HG02642 (cell line): ENCODE data around the gene BHLHE23.
"Not testable (repeated sequence)": the region's sequence is repeated elsewhere in the genome, so short reads cannot be mapped to it uniquely, and the experiment has no call there.

Experiments used
- ATAC-seq: cut with Tn5 transposase; IDR thresholded peaks from one replicate; pipeline ENCODE4 v1.9.1; 2021; ENCODE audit warnings: mild to moderate bottlenecking; ENCODE audit not compliant: unreplicated experiment, poor library complexity

BHLHE23 gene

DNA sequence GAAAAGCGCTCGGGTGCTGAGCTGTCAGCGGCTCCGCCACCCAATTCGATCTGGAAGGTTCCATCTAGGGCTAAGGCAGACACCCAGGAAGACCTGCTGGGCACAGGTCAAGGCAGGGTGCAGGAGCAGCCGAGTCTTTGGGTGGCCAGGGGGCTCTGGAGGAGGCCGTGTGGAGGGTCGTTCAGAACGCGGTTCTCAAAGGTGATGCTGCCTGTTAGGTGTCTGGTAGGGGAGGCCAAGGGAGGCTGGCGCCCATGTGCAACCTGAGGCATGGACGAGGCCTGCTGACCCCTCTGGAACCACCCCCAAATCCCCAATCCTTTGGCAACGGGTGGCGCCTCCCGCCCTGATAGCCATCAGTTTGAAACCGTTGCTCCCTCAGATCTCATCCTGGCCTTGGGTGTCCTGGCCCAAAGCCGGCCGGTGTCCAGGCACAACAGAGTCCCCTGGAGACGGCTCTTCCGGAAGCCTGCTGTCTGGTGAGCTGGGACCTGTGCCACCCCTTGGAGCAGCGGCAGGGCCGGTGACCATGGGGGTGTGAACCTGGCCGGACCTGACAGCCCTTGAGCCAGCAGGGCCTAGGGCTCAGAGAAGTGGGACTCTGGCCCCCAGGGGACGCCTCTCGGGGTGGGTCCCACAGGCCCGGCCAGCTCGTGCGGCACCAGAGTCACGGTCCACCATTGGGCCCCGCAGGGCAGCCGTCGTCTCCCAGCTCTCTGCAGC, 43.7 kb downstream of the BHLHE23 start:
- ATAC-seq: no peak

DNA sequence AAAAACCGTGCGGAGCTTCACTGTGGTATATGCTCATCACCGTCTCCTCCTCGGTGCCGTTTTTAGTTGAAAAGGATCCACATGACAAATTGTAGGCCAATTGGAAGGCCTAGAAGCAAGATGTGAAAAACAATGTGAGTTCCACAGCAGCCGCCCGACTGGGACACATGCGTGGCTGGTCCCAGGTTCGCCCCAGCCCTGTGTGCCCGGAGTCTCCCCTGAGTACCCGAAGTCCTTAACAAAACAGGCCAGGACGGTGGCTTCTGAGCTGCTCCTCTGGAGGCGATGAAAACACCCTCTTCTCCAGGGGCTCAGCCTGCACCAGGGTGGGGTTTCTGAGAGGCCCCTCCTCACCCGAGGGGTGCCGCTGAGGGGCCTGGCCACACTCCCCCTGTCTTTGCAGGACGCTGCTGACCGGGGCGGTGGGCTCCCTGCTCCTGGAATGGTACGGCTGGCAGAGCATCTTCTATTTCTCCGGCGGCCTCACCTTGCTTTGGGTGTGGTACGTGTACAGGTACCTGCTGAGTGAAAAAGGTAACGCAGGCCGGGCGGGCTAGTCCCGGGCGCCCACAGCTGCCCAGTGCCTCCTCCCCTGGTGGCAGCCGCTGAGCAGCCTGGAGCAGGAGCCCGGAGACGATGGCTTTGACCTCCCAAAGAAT, 44.4 kb downstream of the BHLHE23 start:
- no peak for ATAC-seq

DNA sequence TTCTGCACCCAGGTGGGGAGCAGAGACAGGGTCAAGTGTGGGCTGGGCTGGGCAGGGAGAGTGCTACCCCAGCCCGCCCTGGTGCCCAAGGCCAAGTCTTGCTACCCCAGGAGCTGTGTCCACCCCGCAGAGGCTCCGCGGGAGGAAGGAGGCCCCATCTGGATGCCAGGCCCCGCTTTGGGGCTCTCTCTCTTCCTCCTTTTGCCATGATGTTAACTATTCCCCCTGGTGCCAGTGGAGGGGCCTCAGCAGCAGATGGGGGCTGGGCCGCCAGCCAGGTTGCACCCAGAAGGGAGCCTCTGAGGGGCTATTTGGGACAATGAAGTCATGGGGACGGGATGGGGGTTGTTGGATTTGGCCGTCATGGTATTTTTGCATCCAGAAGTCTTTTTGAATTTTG, 45.0 kb downstream of the BHLHE23 start:
- no peak for ATAC-seq

DNA sequence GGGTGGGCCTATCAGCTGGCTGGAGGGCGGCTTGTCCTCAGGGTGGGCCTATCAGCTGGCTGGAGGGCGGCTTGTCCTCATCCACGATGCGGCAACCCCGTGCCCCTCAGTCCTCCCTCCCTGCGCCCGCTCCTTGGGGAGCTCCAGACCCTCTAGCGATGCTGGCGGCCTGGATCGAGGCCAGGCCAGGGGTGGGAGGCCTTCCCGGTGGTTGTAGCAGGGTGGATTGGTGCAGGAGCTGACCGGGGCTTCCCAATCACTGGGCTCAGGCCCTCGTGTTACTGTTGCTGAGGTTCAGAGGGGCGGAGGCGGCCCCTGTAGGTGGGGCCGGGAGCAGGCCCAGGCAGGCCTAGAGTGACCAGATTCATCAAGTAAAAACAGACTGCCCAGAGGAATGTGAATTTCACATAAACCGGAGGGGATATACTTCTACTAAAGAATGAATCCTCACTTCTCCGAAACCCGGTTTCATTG, 45.4 kb downstream of the BHLHE23 start:
- no peak for ATAC-seq

DNA sequence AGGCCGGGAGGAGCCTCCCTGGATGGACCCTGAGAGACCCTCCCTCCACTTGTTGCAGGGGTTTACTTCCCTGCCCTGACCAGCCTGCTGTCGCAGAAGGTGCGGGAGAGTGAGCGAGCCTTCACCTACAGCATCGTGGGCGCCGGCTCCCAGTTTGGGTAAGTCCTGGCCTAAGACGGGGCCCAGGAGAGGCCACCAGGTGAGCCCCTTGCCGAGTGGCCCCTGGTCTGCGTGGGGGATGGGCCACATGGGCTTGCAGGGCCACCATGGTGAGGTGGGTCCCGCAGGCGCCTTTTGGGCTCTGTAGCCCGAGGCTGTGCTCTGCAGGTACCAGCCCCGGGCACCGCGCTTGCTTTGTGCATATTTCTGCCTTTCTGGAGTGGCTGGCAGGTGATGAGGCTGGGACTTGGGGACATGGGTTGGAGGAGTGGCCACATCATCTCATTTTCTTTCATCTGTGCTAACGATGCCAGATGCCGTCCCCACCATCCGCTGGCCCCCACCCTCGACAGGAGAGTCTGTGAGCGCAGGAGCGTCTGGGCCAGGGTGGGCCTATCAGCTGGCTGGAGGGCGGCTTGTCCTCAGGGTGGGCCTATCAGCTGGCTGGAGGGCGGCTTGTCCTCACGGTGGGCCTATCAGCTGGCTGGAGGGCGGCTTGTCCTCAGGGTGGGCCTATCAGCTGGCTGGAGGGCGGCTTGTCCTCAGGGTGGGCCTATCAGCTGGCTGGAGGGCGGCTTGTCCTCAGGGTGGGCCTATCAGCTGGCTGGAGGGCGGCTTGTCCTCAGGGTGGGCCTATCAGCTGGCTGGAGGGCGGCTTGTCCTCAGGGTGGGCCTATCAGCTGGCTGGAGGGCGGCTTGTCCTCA, 46.1 kb downstream of the BHLHE23 start:
- not testable (repeated sequence) for ATAC-seq

DNA sequence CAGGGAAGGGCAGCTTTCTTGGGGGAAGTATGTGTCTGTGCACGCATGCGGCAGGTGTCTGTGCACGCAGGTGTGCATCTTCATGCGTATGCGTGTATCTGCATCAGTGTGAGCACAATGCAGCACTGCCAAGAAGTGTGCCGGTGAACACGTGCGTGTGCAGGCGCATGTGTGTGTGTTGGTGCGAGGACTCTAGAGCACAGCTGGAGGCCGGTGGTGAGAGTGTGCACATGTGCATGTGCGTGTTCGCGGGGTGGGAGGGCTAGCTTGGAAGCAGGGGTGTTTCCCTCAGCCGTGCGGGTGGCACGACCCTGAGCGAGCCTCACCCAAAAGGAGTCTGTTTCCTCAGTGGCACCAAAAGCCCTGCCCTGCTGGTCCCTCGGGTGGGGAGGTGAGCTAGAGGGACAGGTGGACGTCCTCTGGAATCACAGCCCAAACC, 46.7 kb downstream of the BHLHE23 start:
- ATAC-seq: no peak

DNA sequence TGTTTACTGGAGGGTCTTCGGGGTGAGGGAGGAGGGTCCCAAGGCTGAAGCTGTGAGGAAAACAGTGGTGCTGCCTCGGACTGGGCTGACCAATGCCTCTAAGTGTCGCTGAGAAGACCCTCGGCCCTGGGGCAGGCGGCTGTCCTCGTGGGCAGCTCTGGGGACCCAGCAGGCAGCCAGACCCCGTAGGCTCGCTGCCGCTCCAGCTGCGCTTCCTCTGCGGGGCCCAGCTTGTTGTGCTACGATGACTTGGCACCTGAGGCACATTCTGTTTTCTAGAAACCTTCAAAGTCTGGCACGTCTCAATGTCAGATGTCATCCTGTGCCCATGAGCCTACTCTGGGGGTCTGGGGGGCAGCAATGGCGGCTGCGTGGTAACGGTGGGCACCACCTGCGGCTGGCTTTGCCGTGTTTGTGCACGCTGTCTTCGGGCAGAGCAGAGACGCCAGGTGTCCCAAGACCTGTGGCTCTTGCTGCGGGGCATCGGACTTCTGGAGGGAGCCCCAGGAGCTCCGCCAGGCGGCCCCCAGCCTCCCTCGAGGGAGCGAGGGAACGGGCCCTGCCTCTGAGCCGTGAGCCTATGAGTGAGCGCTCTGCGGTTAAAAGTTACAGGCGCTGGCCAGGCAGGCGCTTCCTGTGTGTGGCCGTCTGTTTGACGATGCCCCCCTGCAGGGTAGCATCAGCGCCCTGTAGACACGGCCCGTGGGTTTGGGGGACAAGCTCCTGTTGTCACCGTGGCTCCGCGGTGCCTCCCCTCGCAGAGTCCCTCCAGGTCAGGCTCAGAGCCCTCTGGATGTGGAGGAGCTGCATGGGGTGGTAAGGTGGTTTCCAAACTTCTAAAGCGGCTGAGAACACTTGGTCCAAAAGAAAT, 47.4 kb downstream of the BHLHE23 start:
- ATAC-seq: no peak

DNA sequence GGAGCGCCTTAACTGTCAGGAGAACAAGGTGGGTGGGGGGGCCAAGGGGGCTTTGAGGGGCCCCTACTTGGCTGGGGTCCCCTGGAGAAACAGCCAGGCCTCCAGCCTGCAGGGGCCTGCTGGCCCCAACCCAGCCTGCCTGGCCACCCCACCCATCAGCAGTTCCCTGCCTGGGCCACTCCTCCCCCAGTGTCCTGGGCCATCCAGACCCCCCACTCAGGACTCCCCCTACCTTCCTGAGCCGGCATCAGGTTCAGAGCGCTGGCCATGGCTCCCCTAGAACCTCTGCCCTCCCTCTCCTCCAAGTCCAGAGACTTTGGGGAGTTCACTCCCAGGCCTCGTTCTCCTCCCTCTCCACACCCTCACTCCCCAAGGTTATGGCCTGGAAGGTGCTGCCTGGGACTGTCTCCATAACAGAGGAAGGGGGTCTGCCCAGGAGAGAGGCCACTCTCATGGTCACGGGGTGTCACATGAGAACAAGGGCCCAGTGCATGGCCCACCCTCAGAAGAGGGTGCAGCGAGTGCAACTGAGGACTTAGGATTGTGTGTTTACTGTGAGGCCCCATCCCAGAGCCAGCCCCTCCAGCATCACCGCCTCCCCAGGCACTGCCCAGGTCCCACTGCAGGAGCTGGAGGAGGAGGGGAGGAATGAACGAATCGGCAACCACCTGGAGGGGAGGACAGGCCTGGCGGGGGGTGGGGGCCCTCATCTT, 48.2 kb downstream of the BHLHE23 start:
- no peak for ATAC-seq

DNA sequence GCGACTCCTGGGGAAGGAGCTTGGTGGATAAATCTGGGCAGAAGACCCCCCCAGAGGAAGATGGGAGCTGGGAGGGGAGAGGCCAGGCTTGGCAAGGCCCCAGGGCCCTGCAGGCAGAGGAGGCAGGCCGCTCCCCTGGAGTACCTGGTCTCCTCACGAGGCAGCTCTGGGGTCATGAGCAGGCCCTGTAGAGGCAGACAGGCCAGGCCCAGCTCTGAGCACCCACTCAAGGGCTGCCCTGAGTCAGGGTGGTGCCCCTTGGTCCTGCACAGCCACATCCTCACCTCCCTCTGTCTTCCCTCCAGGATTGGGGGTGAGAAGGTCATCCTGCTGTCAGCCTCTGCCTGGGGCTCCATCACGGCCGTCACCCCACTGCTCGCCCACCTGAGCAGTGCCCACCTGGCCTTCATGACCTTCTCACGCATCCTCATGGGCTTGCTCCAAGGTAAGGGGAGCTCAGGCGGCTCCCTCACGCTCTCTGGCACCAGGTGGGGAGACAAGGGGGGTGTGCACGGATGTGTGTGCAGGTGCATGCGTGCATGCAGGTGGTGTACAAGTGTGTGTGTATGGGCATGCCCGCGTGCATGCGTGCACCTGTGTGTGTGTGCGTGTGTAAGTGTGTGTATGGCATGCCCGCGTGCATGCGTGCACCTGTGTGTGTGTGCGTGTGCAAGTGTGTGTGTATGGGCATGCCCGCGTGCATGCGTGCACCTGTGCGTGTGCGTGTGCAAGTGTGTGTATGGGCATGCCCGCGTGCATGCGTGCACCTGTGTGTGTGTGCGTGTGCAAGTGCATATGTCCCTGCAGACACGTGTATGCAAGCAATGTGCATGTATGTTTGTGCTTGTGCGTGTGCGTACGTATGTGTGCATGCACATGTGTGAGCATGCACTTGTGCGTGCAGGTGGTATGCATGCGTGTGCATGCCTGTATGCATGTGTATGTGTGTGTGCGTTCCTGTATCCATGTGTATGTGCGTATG, 49.3 kb downstream of the BHLHE23 start:
- no peak for ATAC-seq

DNA sequence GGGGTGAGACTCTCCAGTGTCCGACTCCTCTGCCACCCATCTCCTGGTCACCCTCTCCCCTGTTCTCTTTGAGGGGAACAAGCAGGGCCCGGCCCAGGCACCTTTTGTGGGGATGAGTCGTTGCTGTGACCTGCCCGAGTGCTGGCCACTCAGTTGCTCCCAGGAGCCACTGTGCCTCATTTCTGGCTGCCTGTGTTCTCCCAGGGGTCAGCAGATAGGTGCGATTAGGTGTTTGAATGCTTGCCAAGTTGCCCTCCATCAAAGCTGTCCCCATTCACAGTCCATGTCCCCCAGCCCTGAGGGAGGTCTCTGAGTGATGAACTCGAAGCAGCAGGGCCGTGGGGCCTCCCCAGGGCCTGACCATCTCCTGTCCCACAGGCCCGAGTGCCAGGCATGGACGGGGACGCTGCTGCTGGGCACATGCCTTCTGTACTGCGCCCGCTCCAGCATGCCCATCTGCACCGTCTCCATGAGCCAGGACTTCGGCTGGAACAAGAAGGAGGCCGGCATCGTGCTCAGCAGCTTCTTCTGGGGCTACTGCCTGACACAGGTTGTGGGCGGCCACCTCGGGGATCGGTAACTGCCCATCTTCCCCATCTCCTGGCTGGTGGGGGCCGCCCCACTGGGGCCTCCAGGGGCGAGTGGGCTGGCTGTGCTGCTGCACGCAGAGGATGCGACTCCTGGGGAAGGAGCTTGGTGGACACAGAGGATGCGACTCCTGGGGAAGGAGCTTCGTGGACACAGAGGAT, 50.2 kb downstream of the BHLHE23 start:
- no peak for ATAC-seq
